Measurements from ENCODE around the gene PHEX.

PHEX gene

GRCh38 chrX:22078117-22078516 lies 46.0 kb downstream of the PHEX start:
- no peak for TF ChIP-seq CTCF (conservative IDR thresholded peaks at IDR 0.05)
- no peak for TF ChIP-seq ZFX (IDR thresholded peaks at IDR 0.05)
- H3K27ac ChIP-seq, result no peak overlapping the region

- H3K27ac ChIP-seq, result no peak overlapping the region
- peak; percentile 84 for TF ChIP-seq CTCF (conservative IDR thresholded peaks at IDR 0.05)
- no peak for TF ChIP-seq ZFX (IDR thresholded peaks at IDR 0.05)
Observed at GRCh38 chrX:22081475-22082092, 49.5 kb downstream of the PHEX start.

GRCh38 chrX:22086003-22086402 lies 53.9 kb downstream of the PHEX start:
- no peak overlapping the region for H3K27ac ChIP-seq

GRCh38 chrX:22087011-22087557 lies 55.0 kb downstream of the PHEX start:
- H3K27ac ChIP-seq, result no peak overlapping the region
- TF ChIP-seq ZFX (IDR thresholded peaks at IDR 0.05), result no peak
- TF ChIP-seq CTCF (conservative IDR thresholded peaks at IDR 0.05), result no peak

More at GRCh38 chrX:22086003-22086402, 53.9 kb downstream of the PHEX start:
- TF ChIP-seq CTCF (conservative IDR thresholded peaks at IDR 0.05), result no peak
- TF ChIP-seq ZFX (IDR thresholded peaks at IDR 0.05), result no peak

GRCh38 chrX:22088326-22088725 lies 56.2 kb downstream of the PHEX start:
- TF ChIP-seq ZFX (IDR thresholded peaks at IDR 0.05), result no peak
- TF ChIP-seq CTCF (conservative IDR thresholded peaks at IDR 0.05), result no peak
- H3K27ac ChIP-seq, result no peak overlapping the region

- no peak overlapping the region for H3K27ac ChIP-seq
Observed at GRCh38 chrX:22090181-22090580, 58.1 kb downstream of the PHEX start.

More at GRCh38 chrX:22090181-22090580, 58.1 kb downstream of the PHEX start:
- TF ChIP-seq CTCF (conservative IDR thresholded peaks at IDR 0.05) (no peak), ZFX (IDR thresholded peaks at IDR 0.05) (no peak)

All from C4-2B (cell line).